ENCODE results near the gene SLC16A3.

- TF ChIP-seq EZH2 (IDR thresholded peaks at IDR 0.05; ENCODE audit: borderline replicate concordance, insufficient read depth, low read depth, low read length, poor library complexity, severe bottlenecking) (no peak), CTCF (IDR thresholded peaks at IDR 0.05) (no peak)
These were observed 24.3 kb downstream of the SLC16A3 start for GRCh38 chr17:82253179-82253544.

All from B cell (primary cell).